Esophagus squamous epithelium (tissue), 4 donors: ENCODE data around the gene MNX1.

Experiments
- POLR2A ChIP-seq, 4 donors: fragments of 450-650 bp; IDR thresholded peaks; one replicate each; pipeline ENCODE4 v1.6.1; 2017; ENCODE audit warnings: antibody characterized with exemption in 4 of 4, mild to moderate bottlenecking in 4 of 4, moderate library complexity in 3 of 4
- TF ChIP-seq, protein P1 (sequence below), 6 experiments: fragments of 450-650 bp in 4 of 6; fragments of 200-600 bp in 2 of 6; sonication (generic) in 2 of 6; IDR thresholded peaks; one replicate each; pipeline ENCODE4 v1.5.1; 2016 to 2019; ENCODE audit warnings: antibody characterized with exemption in 6 of 6, mild to moderate bottlenecking in 4 of 6, moderate library complexity in 4 of 6

- TF ChIP-seq, protein P1, sequence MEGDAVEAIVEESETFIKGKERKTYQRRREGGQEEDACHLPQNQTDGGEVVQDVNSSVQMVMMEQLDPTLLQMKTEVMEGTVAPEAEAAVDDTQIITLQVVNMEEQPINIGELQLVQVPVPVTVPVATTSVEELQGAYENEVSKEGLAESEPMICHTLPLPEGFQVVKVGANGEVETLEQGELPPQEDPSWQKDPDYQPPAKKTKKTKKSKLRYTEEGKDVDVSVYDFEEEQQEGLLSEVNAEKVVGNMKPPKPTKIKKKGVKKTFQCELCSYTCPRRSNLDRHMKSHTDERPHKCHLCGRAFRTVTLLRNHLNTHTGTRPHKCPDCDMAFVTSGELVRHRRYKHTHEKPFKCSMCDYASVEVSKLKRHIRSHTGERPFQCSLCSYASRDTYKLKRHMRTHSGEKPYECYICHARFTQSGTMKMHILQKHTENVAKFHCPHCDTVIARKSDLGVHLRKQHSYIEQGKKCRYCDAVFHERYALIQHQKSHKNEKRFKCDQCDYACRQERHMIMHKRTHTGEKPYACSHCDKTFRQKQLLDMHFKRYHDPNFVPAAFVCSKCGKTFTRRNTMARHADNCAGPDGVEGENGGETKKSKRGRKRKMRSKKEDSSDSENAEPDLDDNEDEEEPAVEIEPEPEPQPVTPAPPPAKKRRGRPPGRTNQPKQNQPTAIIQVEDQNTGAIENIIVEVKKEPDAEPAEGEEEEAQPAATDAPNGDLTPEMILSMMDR (IDR thresholded peaks at IDR 0.05), result no peak
- TF ChIP-seq POLR2A (IDR thresholded peaks at IDR 0.05), result no peak
These were observed 7.1 kb downstream of the MNX1 start for GRCh38 chr7:157003445-157003755.
